ENCODE measurements around the gene PITPNC1. TPM values are rescaled to one million over a fixed set of nuclear protein-coding genes. Genes with fewer than 3 reads are reported as not detected.

PITPNC1 gene
- polyA plus RNA-seq, 1 of the 3 experiments (the other 2 are of a cell fraction) = 18.4 TPM

GRCh38 chr17:67422897-67423296, 45.8 kb downstream of the PITPNC1 start:
- H3K4me1 ChIP-seq (ENCODE audit: control insufficient read depth in 1 of 2, insufficient read depth in 2 of 2, low read depth in 1 of 2, low read length in 1 of 2) = peaks cover 2 to 16% of the 10 kb centered on the region in 2 experiments; a peak in 2 of 4 replicates
- TF ChIP-seq GATA2 (CRISPR knock-in tag; IDR thresholded peaks at IDR 0.05) = no peak
- TF ChIP-seq ELF1 (IDR thresholded peaks at IDR 0.05) = no peak
- TF ChIP-seq REST (IDR thresholded peaks at IDR 0.05; ENCODE audit: low read depth, low read length) = no peak
- TF ChIP-seq EP300 (IDR thresholded peaks at IDR 0.05; ENCODE audit: borderline replicate concordance in 1 of 2, low read depth in 1 of 2, low read length in 1 of 2) = no peak
- TF ChIP-seq RAD21 (IDR thresholded peaks at IDR 0.05; ENCODE audit: low read length) = no peak
- no peak for TF ChIP-seq NRF1 (IDR thresholded peaks at IDR 0.05; ENCODE audit: low read depth, low read length)
- no peak for TF ChIP-seq SMC3 (IDR thresholded peaks at IDR 0.05; ENCODE audit: low read depth, low read length)
- TF ChIP-seq, protein P1, sequence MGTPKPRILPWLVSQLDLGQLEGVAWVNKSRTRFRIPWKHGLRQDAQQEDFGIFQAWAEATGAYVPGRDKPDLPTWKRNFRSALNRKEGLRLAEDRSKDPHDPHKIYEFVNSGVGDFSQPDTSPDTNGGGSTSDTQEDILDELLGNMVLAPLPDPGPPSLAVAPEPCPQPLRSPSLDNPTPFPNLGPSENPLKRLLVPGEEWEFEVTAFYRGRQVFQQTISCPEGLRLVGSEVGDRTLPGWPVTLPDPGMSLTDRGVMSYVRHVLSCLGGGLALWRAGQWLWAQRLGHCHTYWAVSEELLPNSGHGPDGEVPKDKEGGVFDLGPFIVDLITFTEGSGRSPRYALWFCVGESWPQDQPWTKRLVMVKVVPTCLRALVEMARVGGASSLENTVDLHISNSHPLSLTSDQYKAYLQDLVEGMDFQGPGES (IDR thresholded peaks at IDR 0.05; ENCODE audit: low read depth, low read length) = no peak
- TF ChIP-seq, protein P2, sequence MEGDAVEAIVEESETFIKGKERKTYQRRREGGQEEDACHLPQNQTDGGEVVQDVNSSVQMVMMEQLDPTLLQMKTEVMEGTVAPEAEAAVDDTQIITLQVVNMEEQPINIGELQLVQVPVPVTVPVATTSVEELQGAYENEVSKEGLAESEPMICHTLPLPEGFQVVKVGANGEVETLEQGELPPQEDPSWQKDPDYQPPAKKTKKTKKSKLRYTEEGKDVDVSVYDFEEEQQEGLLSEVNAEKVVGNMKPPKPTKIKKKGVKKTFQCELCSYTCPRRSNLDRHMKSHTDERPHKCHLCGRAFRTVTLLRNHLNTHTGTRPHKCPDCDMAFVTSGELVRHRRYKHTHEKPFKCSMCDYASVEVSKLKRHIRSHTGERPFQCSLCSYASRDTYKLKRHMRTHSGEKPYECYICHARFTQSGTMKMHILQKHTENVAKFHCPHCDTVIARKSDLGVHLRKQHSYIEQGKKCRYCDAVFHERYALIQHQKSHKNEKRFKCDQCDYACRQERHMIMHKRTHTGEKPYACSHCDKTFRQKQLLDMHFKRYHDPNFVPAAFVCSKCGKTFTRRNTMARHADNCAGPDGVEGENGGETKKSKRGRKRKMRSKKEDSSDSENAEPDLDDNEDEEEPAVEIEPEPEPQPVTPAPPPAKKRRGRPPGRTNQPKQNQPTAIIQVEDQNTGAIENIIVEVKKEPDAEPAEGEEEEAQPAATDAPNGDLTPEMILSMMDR (IDR thresholded peaks at IDR 0.05) = no peak
- no peak for TF ChIP-seq TEAD4 (IDR thresholded peaks at IDR 0.05; ENCODE audit: borderline replicate concordance, insufficient read depth)
- TF ChIP-seq FOXM1 (IDR thresholded peaks at IDR 0.05; ENCODE audit: low read depth) = no peak
- TF ChIP-seq FOXJ3 (CRISPR knock-in tag; IDR thresholded peaks at IDR 0.05) = no peak
- TF ChIP-seq RCOR1 (IDR thresholded peaks at IDR 0.05; ENCODE audit: low read length) = no peak
- TF ChIP-seq MEF2A (IDR thresholded peaks at IDR 0.05; ENCODE audit: borderline replicate concordance, low read depth) = no peak
- TF ChIP-seq, protein P3, sequence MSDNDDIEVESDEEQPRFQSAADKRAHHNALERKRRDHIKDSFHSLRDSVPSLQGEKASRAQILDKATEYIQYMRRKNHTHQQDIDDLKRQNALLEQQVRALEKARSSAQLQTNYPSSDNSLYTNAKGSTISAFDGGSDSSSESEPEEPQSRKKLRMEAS (IDR thresholded peaks at IDR 0.05; ENCODE audit: low read depth) = no peak
- TF ChIP-seq PBX3 (IDR thresholded peaks at IDR 0.05) = no peak
- no peaks in the 10 kb centered on the region for H3K9me2 ChIP-seq
- no peak overlapping the region for H3K4me3 ChIP-seq (ENCODE audit: low read depth in 2 of 2, low read length in 1 of 2)
- H3K4me2 ChIP-seq = peak overlapping the region; percentile 38
- peaks cover 10% of the 10 kb centered on the region for H3K79me2 ChIP-seq (ENCODE audit: insufficient read depth)
- H3K27me3 ChIP-seq (ENCODE audit: insufficient read depth) = no peaks in the 10 kb centered on the region
- no peak overlapping the region for H3K9ac ChIP-seq
- POLR2A ChIA-PET = interaction anchor here (0.6 kb wide), 1 partner anchor 269 kb away, joined by 4 read pairs; no protein-coding TSS in a partner anchor
- peak overlapping the region in 1 of 2 experiments; percentile 89; a peak in 2 of 4 replicates for H3K27ac ChIP-seq (ENCODE audit: low read depth in 2 of 2, low read length in 1 of 2)
- CTCF ChIA-PET = interaction anchor here (1.1 to 1.5 kb wide), 3 partner anchors 37 to 53 kb away, joined by 5 to 11 read pairs (median 6); no protein-coding TSS in a partner anchor
- no peak overlapping the region for H2AFZ ChIP-seq (ENCODE audit: low read depth)
- no peaks in the 10 kb centered on the region for H4K20me1 ChIP-seq (ENCODE audit: insufficient read depth)
- DNase-seq = no peak
- WGBS (ENCODE audit: low lambda C conversion rate) = 78% methylated on average over 4 of the region's 4 CpGs
- peaks cover 20% of the 10 kb centered on the region for H3F3A ChIP-seq (replicated peaks; ENCODE audit: insufficient read depth)
- H3K9me3 ChIP-seq = no peaks in the 10 kb centered on the region
- H3K36me3 ChIP-seq (replicated peaks in 1 of 2; ENCODE audit: control insufficient read depth in 1 of 2, insufficient read depth in 2 of 2, low read length in 1 of 2) = no peaks in the 10 kb centered on the region
